HEK293 (cell line): Measurements from ENCODE around the gene SLC6A6.

Source experiments
- ZNF555 ChIP-seq: fragments of 450-650 bp; formaldehyde crosslinking; conservative IDR thresholded peaks from 2 replicates; pipeline ENCODE4 v1.5.1; 2017; ENCODE audit warnings: missing biosample characterization, mild to moderate bottlenecking, missing genetic modification characterization, inconsistent platforms
- ZNF747 ChIP-seq: fragments of 450-650 bp; formaldehyde crosslinking; IDR thresholded peaks from 2 replicates; pipeline ENCODE4 v1.5.1; 2016; ENCODE audit warnings: missing biosample characterization, missing genetic modification characterization
- ZSCAN23 ChIP-seq: fragments of 450-650 bp; formaldehyde crosslinking; IDR thresholded peaks from 2 replicates; pipeline ENCODE4 v1.5.1; 2016; ENCODE audit warnings: missing biosample characterization, missing genetic modification characterization
- TF ChIP-seq, protein P1 (sequence below): fragments of 450-650 bp; formaldehyde crosslinking; IDR thresholded peaks from 2 replicates; pipeline ENCODE4 v1.5.1; 2017; ENCODE audit warnings: missing biosample characterization, missing genetic modification characterization
- TF ChIP-seq, protein P2 (sequence below): sonication (generic); formaldehyde crosslinking; IDR thresholded peaks from 2 replicates; pipeline ENCODE4 v1.8.1; 2022; ENCODE audit warnings: mild to moderate bottlenecking, moderate library complexity, missing genetic modification reagents
- TF ChIP-seq, protein P3 (sequence below): fragments of 450-650 bp; formaldehyde crosslinking; IDR thresholded peaks from 2 replicates; pipeline ENCODE4 v1.5.1; 2016; ENCODE audit warnings: missing biosample characterization, missing genetic modification characterization
- TF ChIP-seq, protein P4 (sequence below): fragments of 450-650 bp; formaldehyde crosslinking; IDR thresholded peaks from 2 replicates; pipeline ENCODE4 v1.5.1; 2016; ENCODE audit warnings: missing biosample characterization, missing genetic modification characterization

DNA sequence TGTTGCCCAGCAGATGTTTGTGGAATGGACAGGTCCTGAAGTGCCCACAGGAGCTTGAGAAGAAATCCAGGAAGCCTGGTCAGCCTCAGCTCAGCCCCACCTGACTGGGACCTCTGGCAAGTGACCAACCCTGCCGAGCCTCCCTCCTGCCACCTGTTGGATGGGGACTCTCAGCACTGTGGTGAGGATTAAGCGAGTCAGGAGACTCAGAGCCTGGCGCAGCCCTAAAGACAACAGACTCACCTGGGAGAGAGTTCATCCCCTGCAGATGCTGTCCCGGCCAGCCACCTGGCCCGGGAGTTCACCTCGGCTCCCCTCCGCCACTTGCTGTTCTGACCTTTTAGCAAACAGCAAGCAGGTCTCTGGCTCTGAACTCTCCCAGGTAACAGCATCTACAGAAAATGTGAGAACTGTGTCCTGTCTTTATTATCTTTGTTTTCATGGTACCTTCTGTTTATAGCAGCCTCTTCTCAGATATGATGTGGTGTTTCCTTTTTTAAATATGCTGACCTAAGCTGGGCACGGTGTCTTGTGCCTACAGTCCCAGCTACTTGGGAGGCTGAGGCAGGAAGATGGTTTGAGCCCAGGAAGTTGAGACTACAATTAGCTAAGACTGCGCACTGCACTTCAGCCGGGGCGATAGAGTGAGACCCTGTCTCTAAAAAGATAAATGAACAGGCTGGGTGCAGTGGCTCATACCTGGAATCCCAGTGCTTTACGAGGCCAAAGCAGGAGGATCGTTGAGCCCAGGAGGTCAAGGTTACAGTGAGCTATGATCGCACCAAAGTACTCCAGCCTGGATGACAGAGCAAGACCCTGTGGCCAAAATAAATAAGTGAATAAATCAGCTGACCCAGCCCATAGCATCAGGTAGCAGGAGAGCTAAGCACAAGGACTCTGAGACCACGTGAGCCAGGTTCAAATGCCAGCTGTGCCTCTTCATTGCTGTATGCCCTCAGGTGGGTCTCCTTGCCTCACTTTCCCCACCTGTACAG, 32.4 kb upstream of the SLC6A6 start:
- TF ChIP-seq ZNF747 (tag by site-specific recombination) (no peak), ZNF555 (tag by site-specific recombination) (no peak), ZSCAN23 (tag by site-specific recombination) (no peak)
- TF ChIP-seq, protein P1, sequence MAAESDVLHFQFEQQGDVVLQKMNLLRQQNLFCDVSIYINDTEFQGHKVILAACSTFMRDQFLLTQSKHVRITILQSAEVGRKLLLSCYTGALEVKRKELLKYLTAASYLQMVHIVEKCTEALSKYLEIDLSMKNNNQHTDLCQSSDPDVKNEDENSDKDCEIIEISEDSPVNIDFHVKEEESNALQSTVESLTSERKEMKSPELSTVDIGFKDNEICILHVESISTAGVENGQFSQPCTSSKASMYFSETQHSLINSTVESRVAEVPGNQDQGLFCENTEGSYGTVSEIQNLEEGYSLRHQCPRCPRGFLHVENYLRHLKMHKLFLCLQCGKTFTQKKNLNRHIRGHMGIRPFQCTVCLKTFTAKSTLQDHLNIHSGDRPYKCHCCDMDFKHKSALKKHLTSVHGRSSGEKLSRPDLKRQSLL: 0 out of 2 replicates have a peak, but pooled peaks have one; percentile 37
- TF ChIP-seq, protein P2, sequence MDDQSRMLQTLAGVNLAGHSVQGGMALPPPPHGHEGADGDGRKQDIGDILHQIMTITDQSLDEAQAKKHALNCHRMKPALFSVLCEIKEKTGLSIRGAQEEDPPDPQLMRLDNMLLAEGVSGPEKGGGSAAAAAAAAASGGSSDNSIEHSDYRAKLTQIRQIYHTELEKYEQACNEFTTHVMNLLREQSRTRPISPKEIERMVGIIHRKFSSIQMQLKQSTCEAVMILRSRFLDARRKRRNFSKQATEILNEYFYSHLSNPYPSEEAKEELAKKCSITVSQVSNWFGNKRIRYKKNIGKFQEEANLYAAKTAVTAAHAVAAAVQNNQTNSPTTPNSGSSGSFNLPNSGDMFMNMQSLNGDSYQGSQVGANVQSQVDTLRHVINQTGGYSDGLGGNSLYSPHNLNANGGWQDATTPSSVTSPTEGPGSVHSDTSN (CRISPR knock-in tag): no peak
- TF ChIP-seq, protein P3, sequence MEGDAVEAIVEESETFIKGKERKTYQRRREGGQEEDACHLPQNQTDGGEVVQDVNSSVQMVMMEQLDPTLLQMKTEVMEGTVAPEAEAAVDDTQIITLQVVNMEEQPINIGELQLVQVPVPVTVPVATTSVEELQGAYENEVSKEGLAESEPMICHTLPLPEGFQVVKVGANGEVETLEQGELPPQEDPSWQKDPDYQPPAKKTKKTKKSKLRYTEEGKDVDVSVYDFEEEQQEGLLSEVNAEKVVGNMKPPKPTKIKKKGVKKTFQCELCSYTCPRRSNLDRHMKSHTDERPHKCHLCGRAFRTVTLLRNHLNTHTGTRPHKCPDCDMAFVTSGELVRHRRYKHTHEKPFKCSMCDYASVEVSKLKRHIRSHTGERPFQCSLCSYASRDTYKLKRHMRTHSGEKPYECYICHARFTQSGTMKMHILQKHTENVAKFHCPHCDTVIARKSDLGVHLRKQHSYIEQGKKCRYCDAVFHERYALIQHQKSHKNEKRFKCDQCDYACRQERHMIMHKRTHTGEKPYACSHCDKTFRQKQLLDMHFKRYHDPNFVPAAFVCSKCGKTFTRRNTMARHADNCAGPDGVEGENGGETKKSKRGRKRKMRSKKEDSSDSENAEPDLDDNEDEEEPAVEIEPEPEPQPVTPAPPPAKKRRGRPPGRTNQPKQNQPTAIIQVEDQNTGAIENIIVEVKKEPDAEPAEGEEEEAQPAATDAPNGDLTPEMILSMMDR (tag by site-specific recombination): peak; percentile 43
- TF ChIP-seq, protein P4, sequence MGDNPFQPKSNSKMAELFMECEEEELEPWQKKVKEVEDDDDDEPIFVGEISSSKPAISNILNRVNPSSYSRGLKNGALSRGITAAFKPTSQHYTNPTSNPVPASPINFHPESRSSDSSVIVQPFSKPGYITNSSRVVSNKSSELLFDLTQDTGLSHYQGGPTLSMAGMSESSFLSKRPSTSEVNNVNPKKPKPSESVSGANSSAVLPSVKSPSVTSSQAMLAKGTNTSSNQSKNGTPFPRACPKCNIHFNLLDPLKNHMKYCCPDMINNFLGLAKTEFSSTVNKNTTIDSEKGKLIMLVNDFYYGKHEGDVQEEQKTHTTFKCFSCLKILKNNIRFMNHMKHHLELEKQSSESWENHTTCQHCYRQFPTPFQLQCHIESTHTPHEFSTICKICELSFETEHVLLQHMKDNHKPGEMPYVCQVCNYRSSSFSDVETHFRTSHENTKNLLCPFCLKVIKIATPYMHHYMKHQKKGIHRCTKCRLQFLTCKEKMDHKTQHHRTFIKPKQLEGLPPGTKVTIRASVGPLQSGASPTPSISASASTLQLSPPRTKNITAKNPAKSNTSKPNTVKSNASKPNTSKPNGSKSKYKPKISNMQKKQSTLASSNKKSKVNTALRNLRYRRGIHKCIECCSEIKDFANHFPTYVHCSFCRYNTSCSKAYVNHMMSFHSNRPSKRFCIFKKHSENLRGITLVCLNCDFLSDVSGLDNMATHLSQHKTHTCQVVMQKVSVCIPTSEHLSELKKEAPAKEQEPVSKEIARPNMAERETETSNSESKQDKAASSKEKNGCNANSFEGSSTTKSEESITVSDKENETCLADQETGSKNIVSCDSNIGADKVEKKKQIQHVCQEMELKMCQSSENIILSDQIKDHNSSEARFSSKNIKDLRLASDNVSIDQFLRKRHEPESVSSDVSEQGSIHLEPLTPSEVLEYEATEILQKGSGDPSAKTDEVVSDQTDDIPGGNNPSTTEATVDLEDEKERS (tag by site-specific recombination): no peak
